Measurements from ENCODE around the gene ERO1A.

ERO1A gene

GRCh38 chr14:52599974-52600373 is 95.4 kb downstream of the ERO1A start:
- DNase-seq, result no peak

GRCh38 chr14:52598568-52598967 is 96.8 kb downstream of the ERO1A start:
- DNase-seq, result no peak

GRCh38 chr14:52596861-52597260 is 98.5 kb downstream of the ERO1A start:
- DNase-seq, result no peak

GRCh38 chr14:52596320-52596719 is 99.0 kb downstream of the ERO1A start:
- DNase-seq, result no peak

GRCh38 chr14:52590318-52590717 is 105.0 kb downstream of the ERO1A start:
- DNase-seq, result no peak

All from GOT3 (cell line).